A549 (cell line): ENCODE measurements around the gene CRADD. TPM values are rescaled to one million over a fixed set of nuclear protein-coding genes. Genes with fewer than 3 reads are reported as not detected.
A peak's percentile ranks its signal among the peaks of the same experiment; 100 is the strongest.

Experiments
- ATAC-seq, 2 experiments: fragments of 200-7000 bp in 1 of 2; fragments of >200 bp in 1 of 2; cut with Nextera tagmentation in 1 of 2; cut with Tn5 transposase in 1 of 2; 3 replicates each; pipeline versions ENCODE4 v1.8.0 to v1.9.1; 2018 to 2020; ENCODE audit warnings: mild to moderate bottlenecking in 1 of 2, moderate library complexity in 1 of 2
- CTCF ChIA-PET: fragments of 300-600 bp; sonication (Branson Sonifier 250); formaldehyde crosslinking; extraction: SDS; loops from one replicate; lab custom pipeline; 2021; ENCODE audit warnings: antibody characterized with exemption, inconsistent platforms; lab: Yijun Ruan, JAX
- POLR2A ChIA-PET: fragments of 350-600 bp; formaldehyde crosslinking; extraction: SDS; loops from one replicate; lab custom pipeline; 2021; ENCODE audit warnings: antibody characterized with exemption, inconsistent platforms; lab: Yijun Ruan, JAX
- DNase-seq, 2 experiments: peaks; one replicate each; pipeline versions ENCODE4 v3.0.0 to v3.0.0-alpha.2; 2011 to 2016; ENCODE audit warnings: low read depth in 1 of 2, low spot score in 1 of 2
- FAIRE-seq: peaks from 2 replicates; lab custom pipeline; 2011; peaks lifted over from hg19 to GRCh38; lab: Jason Lieb, UNC
- H3K27ac ChIP-seq, 2 experiments: fragments of >200 bp; sonication (Bioruptor Twin); formaldehyde crosslinking; 3 replicates each; pipeline ENCODE4 v1.5.1; 2016 to 2017
- H3K4me1 ChIP-seq: fragments of >200 bp; sonication (Bioruptor Twin); formaldehyde crosslinking; 3 replicates; pipeline ENCODE4 v1.6.1; 2016
- H3K4me2 ChIP-seq: fragments of >200 bp; sonication (Bioruptor Twin); formaldehyde crosslinking; 3 replicates; pipeline ENCODE4 v1.6.1; 2016
- H3K4me3 ChIP-seq: fragments of >200 bp; sonication (Bioruptor Twin); formaldehyde crosslinking; 3 replicates; pipeline ENCODE4 v1.5.1; 2016
- H3K9me3 ChIP-seq: fragments of >200 bp; sonication (Bioruptor Twin); formaldehyde crosslinking; 3 replicates; pipeline ENCODE4 v1.6.1; 2016
- BCL3 ChIP-seq: fragments of >200 bp; sonication (Bioruptor Twin); formaldehyde crosslinking; IDR thresholded peaks from 3 replicates; pipeline ENCODE4 v1.6.1; 2016
- CBX2 ChIP-seq: fragments of 200-600 bp; sonication (generic); IDR thresholded peaks from 2 replicates; pipeline ENCODE4 v1.6.1; 2016; ENCODE audit warnings: low read depth, mild to moderate bottlenecking, borderline replicate concordance
- CTCF ChIP-seq: fragments of >200 bp; sonication (Bioruptor Twin); formaldehyde crosslinking; IDR thresholded peaks from 3 replicates; pipeline ENCODE4 v1.5.1; 2016
- EHF ChIP-seq: fragments of 250-450 bp; sonication (Bioruptor Pico); IDR thresholded peaks from 2 replicates; pipeline ENCODE4 v1.5.0; 2020; ENCODE audit warnings: mild to moderate bottlenecking
- EHMT2 ChIP-seq: fragments of 200-600 bp; sonication (generic); IDR thresholded peaks from 2 replicates; pipeline ENCODE4 v1.6.1; 2016; ENCODE audit warnings: antibody characterized with exemption, low read depth, mild to moderate bottlenecking, moderate library complexity
- EP300 ChIP-seq, 2 experiments: fragments of >200 bp; sonication (Bioruptor Twin); formaldehyde crosslinking; IDR thresholded peaks; 2 replicates in 1 of 2; 3 replicates in 1 of 2; pipeline ENCODE4 v1.6.1; 2016 to 2017
- ESRRA ChIP-seq: fragments of 150-350 bp; IDR thresholded peaks from 2 replicates; pipeline ENCODE4 v1.6.1; 2014; ENCODE audit warnings: mild to moderate bottlenecking, low read length, borderline replicate concordance
- FOSB ChIP-seq: fragments of 250-450 bp; sonication (Bioruptor Pico); IDR thresholded peaks from 2 replicates; pipeline ENCODE4 v1.5.0; 2020; ENCODE audit warnings: mild to moderate bottlenecking, moderate library complexity
- FOSL2 ChIP-seq, 2 experiments: fragments of 450-650 bp in 1 of 2; fragments of >200 bp in 1 of 2; sonication (Bioruptor Twin) in 1 of 2; formaldehyde crosslinking; IDR thresholded peaks; 2 replicates each; pipeline versions ENCODE4 v1.5.0 to v1.6.1; 2016 to 2020; ENCODE audit warnings: mild to moderate bottlenecking in 1 of 2, moderate library complexity in 1 of 2
- FOXS1 ChIP-seq: fragments of 250-450 bp; sonication (Bioruptor Pico); IDR thresholded peaks from 2 replicates; pipeline ENCODE4 v1.5.0; 2020; ENCODE audit warnings: mild to moderate bottlenecking, moderate library complexity
- GATA3 ChIP-seq: IDR thresholded peaks from 2 replicates; pipeline ENCODE4 v1.6.1; 2012; ENCODE audit warnings: borderline replicate concordance
- HDAC2 ChIP-seq: fragments of 200-600 bp; sonication (generic); IDR thresholded peaks from 2 replicates; pipeline ENCODE4 v1.6.1; 2016
- HEYL ChIP-seq: fragments of 250-450 bp; sonication (Bioruptor Pico); IDR thresholded peaks from 2 replicates; pipeline ENCODE4 v1.8.0; 2021; ENCODE audit warnings: mild to moderate bottlenecking, moderate library complexity
- HMGXB4 ChIP-seq: fragments of 250-450 bp; sonication (Bioruptor Pico); IDR thresholded peaks from 2 replicates; pipeline ENCODE4 v1.5.0; 2021; ENCODE audit warnings: mild to moderate bottlenecking, moderate library complexity, borderline replicate concordance
- HOXA7 ChIP-seq: fragments of 250-450 bp; sonication (Bioruptor Pico); IDR thresholded peaks from 2 replicates; pipeline ENCODE4 v1.5.0; 2020; ENCODE audit warnings: mild to moderate bottlenecking, moderate library complexity
- HOXB13 ChIP-seq: fragments of 250-450 bp; sonication (Bioruptor Pico); IDR thresholded peaks from 2 replicates; pipeline ENCODE4 v1.5.0; 2020; ENCODE audit warnings: low read depth, mild to moderate bottlenecking, moderate library complexity
- HOXB5 ChIP-seq: fragments of 250-450 bp; sonication (Bioruptor Pico); IDR thresholded peaks from 2 replicates; pipeline ENCODE4 v1.5.0; 2020; ENCODE audit warnings: mild to moderate bottlenecking, moderate library complexity
- JUN ChIP-seq, 2 experiments: fragments of >200 bp; sonication (Bioruptor Twin); formaldehyde crosslinking; IDR thresholded peaks; 2 replicates in 1 of 2; 3 replicates in 1 of 2; pipeline ENCODE4 v1.6.1; 2016 to 2017
- MAFK ChIP-seq: fragments of 450-650 bp; IDR thresholded peaks from 2 replicates; pipeline ENCODE4 v1.6.1; 2014; ENCODE audit not compliant: partially characterized antibody
- MAZ ChIP-seq: fragments of 150-350 bp; IDR thresholded peaks from 2 replicates; pipeline ENCODE4 v1.6.1; 2014; ENCODE audit warnings: antibody characterized with exemption, low read depth, low read length, borderline replicate concordance
- MYC ChIP-seq: IDR thresholded peaks from 2 replicates; pipeline ENCODE4 v1.6.1; 2012; ENCODE audit warnings: mild to moderate bottlenecking, inconsistent platforms, low read length, improper control_type of control experiment, borderline replicate concordance
- NFE2L2 ChIP-seq: fragments of 150-350 bp; conservative IDR thresholded peaks from 2 replicates; pipeline ENCODE4 v1.6.1; 2014; ENCODE audit warnings: low read length
- PHF8 ChIP-seq: fragments of 200-600 bp; sonication (generic); IDR thresholded peaks from 2 replicates; pipeline ENCODE4 v1.6.1; 2016; ENCODE audit warnings: low read depth, mild to moderate bottlenecking, antibody characterized with exemption, moderate library complexity, borderline replicate concordance
- POLR2AphosphoS2 ChIP-seq: conservative IDR thresholded peaks from 2 replicates; pipeline ENCODE4 v1.6.1; 2012; ENCODE audit warnings: low read length, improper control_type of control experiment, inconsistent platforms
- RARB ChIP-seq: fragments of 250-450 bp; sonication (Bioruptor Pico); IDR thresholded peaks from 2 replicates; pipeline ENCODE4 v1.8.0; 2021; ENCODE audit warnings: mild to moderate bottlenecking, moderate library complexity
- RCOR1 ChIP-seq: fragments of 150-350 bp; IDR thresholded peaks from 2 replicates; pipeline ENCODE4 v1.6.1; 2014; ENCODE audit warnings: antibody characterized with exemption, low read length, low read depth
- SMC3 ChIP-seq: fragments of >200 bp; sonication (Bioruptor Twin); formaldehyde crosslinking; IDR thresholded peaks from 3 replicates; pipeline ENCODE4 v1.6.1; 2018; ENCODE audit warnings: inconsistent platforms
- TP53 ChIP-seq: fragments of 250-450 bp; sonication (Bioruptor Pico); IDR thresholded peaks from 2 replicates; pipeline ENCODE4 v1.5.0; 2021; ENCODE audit warnings: mild to moderate bottlenecking, moderate library complexity
- USF2 ChIP-seq: fragments of 450-650 bp; IDR thresholded peaks from 2 replicates; pipeline ENCODE4 v1.6.1; 2014; ENCODE audit warnings: antibody characterized with exemption
- ZC3H11A ChIP-seq: fragments of 450-650 bp; IDR thresholded peaks from 2 replicates; pipeline ENCODE4 v1.6.1; 2014; ENCODE audit warnings: antibody characterized with exemption, mild to moderate bottlenecking
- WGBS: methylation state at CpG from one replicate; pipeline ENCODE4 v1.1.6; 2017; ENCODE audit errors: missing lambda C conversion rate; 5-methylcytosine and 5-hydroxymethylcytosine counted together
- polyA plus RNA-seq, 4 experiments: library from polyadenylated mRNA; depleted of rRNA in 3 of 4; stranded (reverse); fragments of >200 nt; fragmentation: RNase III in 1 of 4; extraction: RNeasy Plus Mini Kit Qiagen cat#74134 plus additional on column Dnase treatment in 1 of 4; gene quantifications; 2 replicates in 3 of 4; 3 replicates in 1 of 4; pipeline ENCODE4 v1.2.3, GENCODE V29; 2011 to 2017

CRADD gene
- polyA plus RNA-seq, 2 of the 4 experiments (the other 2 are of a cell fraction), result 13.2 to 23.0 TPM

- FAIRE-seq (no peak), ATAC-seq (no peak), DNase-seq (no peak)
- H3K4me2 ChIP-seq, result no peak overlapping the region
- no peak overlapping the region for H3K4me3 ChIP-seq
- ChIA-PET POLR2A (no interaction called here), CTCF (interaction anchor here (1.3 kb wide), 1 partner anchor 307 kb away, joined by 4 read pairs; no protein-coding TSS in a partner anchor)
- H3K4me1 ChIP-seq, result peaks cover 12% of the 10 kb centered on the region
- H3K27ac ChIP-seq, result no peak overlapping the region
- no peaks in the 10 kb centered on the region for H3K9me3 ChIP-seq
- WGBS, result 96% methylated on average over 2 of the region's 2 CpGs
- no peak for TF ChIP-seq BCL3
- TF ChIP-seq HOXA7 (CRISPR knock-in tag), result no peak
- TF ChIP-seq HDAC2, result no peak
- no peak for TF ChIP-seq ESRRA
- TF ChIP-seq FOSL2 (IDR thresholded peaks at IDR 0.05), result no peak
- no peak for TF ChIP-seq FOSL2 (CRISPR knock-in tag; IDR thresholded peaks at IDR 0.05)
- no peak for TF ChIP-seq CTCF
- TF ChIP-seq MAFK, result no peak
- no peak for TF ChIP-seq EHF
- TF ChIP-seq SMC3, result no peak
- no peak for TF ChIP-seq FOXS1 (CRISPR knock-in tag)
- no peak for TF ChIP-seq USF2
- no peak for TF ChIP-seq POLR2AphosphoS2
- TF ChIP-seq HOXB13 (CRISPR knock-in tag), result no peak
- no peak for TF ChIP-seq HMGXB4 (CRISPR knock-in tag)
- no peak for TF ChIP-seq EP300 (IDR thresholded peaks at IDR 0.05)
- no peak for TF ChIP-seq FOSB (CRISPR knock-in tag)
- no peak for TF ChIP-seq JUN (IDR thresholded peaks at IDR 0.05)
- TF ChIP-seq NFE2L2, result no peak
- no peak for TF ChIP-seq EHMT2
Observed at GRCh38 chr12:93794738-93795137, 117.6 kb downstream of the CRADD start.

- 91% methylated on average over 3 of the region's 3 CpGs for WGBS
Observed at GRCh38 chr12:93795352-93795751, 118.2 kb downstream of the CRADD start.

More at GRCh38 chr12:93795352-93795751, 118.2 kb downstream of the CRADD start:
- Histone ChIP-seq H3K4me1 (peaks cover 6% of the 10 kb centered on the region), H3K4me2 (no peak overlapping the region), H3K9me3 (no peaks in the 10 kb centered on the region), H3K4me3 (no peak overlapping the region), H3K27ac (0 out of 6 replicates have a peak overlapping the region, but pooled peaks of 1 of the 2 experiments have one; percentile 22)
- DNase-seq (no peak), ATAC-seq (no peak), FAIRE-seq (no peak)
- no peak for TF ChIP-seq USF2
- no peak for TF ChIP-seq ZC3H11A
- TF ChIP-seq MYC, result no peak
- no peak for TF ChIP-seq PHF8
- no peak for TF ChIP-seq HOXA7 (CRISPR knock-in tag)
- TF ChIP-seq MAZ, result no peak
- no peak for TF ChIP-seq RCOR1
- TF ChIP-seq HEYL (CRISPR knock-in tag), result no peak
- no peak for TF ChIP-seq HOXB5 (CRISPR knock-in tag)
- no peak for TF ChIP-seq CBX2
- no peak for TF ChIP-seq RARB
- no peak for TF ChIP-seq HOXB13 (CRISPR knock-in tag)
- no peak for TF ChIP-seq GATA3
- no peak for TF ChIP-seq HMGXB4 (CRISPR knock-in tag)
- no peak for TF ChIP-seq TP53 (CRISPR knock-in tag)
- TF ChIP-seq FOSB (CRISPR knock-in tag), result no peak
- ChIA-PET CTCF (interaction anchor here (1.3 kb wide), 1 partner anchor 306 kb away, joined by 4 read pairs; no protein-coding TSS in a partner anchor), POLR2A (no interaction called here)
